Duodenal mucosa (tissue), 2 donors: ENCODE data around the gene RABL6.
"Not testable (repeated sequence)": the region's sequence is repeated elsewhere in the genome, so short reads cannot be mapped to it uniquely, and the experiment has no call there.

Source experiments
- H3K27ac ChIP-seq: one replicate; pipeline ENCODE4 v1.7.0; 2013; ENCODE audit warnings: low read depth, low read length
- H3K27me3 ChIP-seq, 2 donors: one replicate each; pipeline ENCODE4 v1.7.0; 2013; ENCODE audit warnings: low read length in 2 of 2, control low read depth in 1 of 2; ENCODE audit not compliant: insufficient read depth in 2 of 2, control insufficient read depth in 1 of 2
- H3K36me3 ChIP-seq, 2 donors: one replicate each; pipeline ENCODE4 v1.7.0; 2013; ENCODE audit warnings: low read length in 2 of 2, control low read depth in 1 of 2; ENCODE audit not compliant: insufficient read depth in 2 of 2, control insufficient read depth in 1 of 2
- H3K4me1 ChIP-seq, 2 donors: one replicate each; pipeline ENCODE4 v1.7.0; 2013; ENCODE audit warnings: low read length in 2 of 2, control low read depth in 1 of 2; ENCODE audit not compliant: insufficient read depth in 2 of 2, control insufficient read depth in 1 of 2
- H3K4me3 ChIP-seq, 2 donors: one replicate each; pipeline ENCODE4 v1.7.0; 2013; ENCODE audit warnings: low read length in 2 of 2, low read depth in 1 of 2
- H3K9ac ChIP-seq, 2 donors: one replicate each; pipeline ENCODE4 v1.7.0; 2013; ENCODE audit warnings: low read length in 2 of 2, low read depth in 1 of 2
- H3K9me3 ChIP-seq, 2 donors: one replicate each; pipeline ENCODE4 v1.7.0; 2013; ENCODE audit warnings: low read length in 2 of 2, control low read depth in 1 of 2; ENCODE audit not compliant: control insufficient read depth in 1 of 2

The RABL6 gene

DNA sequence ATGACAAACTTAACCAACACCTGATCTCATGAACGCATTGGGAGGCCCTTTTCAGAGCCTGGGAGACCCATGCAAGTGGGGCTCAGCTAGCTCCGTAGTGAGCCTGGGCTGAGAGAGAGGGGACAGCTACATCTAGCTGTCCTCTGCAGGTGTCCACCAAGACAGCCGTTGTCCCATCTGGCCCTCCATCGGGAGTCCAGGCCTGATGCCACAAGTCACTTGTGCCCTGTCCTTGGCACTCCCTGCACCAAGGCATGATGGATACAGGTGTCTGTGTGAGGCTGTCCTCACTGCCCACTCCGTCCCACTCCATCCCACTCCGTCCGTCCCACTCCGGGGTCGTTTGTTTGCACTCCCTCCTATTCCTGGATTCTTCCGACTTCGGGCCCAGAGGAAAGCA, 60.9 kb downstream of the RABL6 start:
- no peak overlapping the region for H3K27ac ChIP-seq
- H3K9ac ChIP-seq, result no peak overlapping the region

GRCh38 chr9:136869611-136870010, 61.9 kb downstream of the RABL6 start:
- H3K4me1 ChIP-seq, result peaks cover 9 to 14% of the 10 kb centered on the region in 2 donors
- not testable (repeated sequence) for H3K9ac ChIP-seq, H3K27ac ChIP-seq, H3K27me3 ChIP-seq, H3K9me3 ChIP-seq, H3K4me3 ChIP-seq, H3K36me3 ChIP-seq

More for the DNA sequence above, 60.9 kb downstream of the RABL6 start:
- Histone ChIP-seq H3K9me3 (peaks cover 0 to 5% of the 10 kb centered on the region in 2 donors), H3K4me1 (peaks cover 10 to 22% of the 10 kb centered on the region in 2 donors), H3K36me3 (peaks cover 2 to 4% of the 10 kb centered on the region in 2 donors), H3K27me3 (no peaks in the 10 kb centered on the region), H3K4me3 (no peak overlapping the region)

GRCh38 chr9:136875155-136875554, 67.4 kb downstream of the RABL6 start:
- no peaks in the 10 kb centered on the region for H3K4me1 ChIP-seq
- H3K36me3 ChIP-seq, result no peaks in the 10 kb centered on the region
- no peak overlapping the region for H3K4me3 ChIP-seq
- H3K9me3 ChIP-seq, result peaks cover 0 to 5% of the 10 kb centered on the region in 2 donors
- no peaks in the 10 kb centered on the region for H3K27me3 ChIP-seq
- H3K9ac ChIP-seq, result no peak overlapping the region
- no peak overlapping the region for H3K27ac ChIP-seq

GRCh38 chr9:136876476-136876875, 68.7 kb downstream of the RABL6 start:
- H3K27me3 ChIP-seq, result no peaks in the 10 kb centered on the region
- H3K27ac ChIP-seq, result no peak overlapping the region
- H3K36me3 ChIP-seq, result no peaks in the 10 kb centered on the region

GRCh38 chr9:136880651-136881050, 72.9 kb downstream of the RABL6 start:
- H3K27me3 ChIP-seq, result no peaks in the 10 kb centered on the region
- no peak overlapping the region for H3K4me3 ChIP-seq

More at GRCh38 chr9:136876476-136876875, 68.7 kb downstream of the RABL6 start:
- no peak overlapping the region for H3K4me3 ChIP-seq
- peaks cover 0 to 5% of the 10 kb centered on the region in 2 donors for H3K9me3 ChIP-seq
- peaks cover 2 to 3% of the 10 kb centered on the region in 2 donors for H3K4me1 ChIP-seq
- H3K9ac ChIP-seq, result no peak overlapping the region

GRCh38 chr9:136881691-136882108, 74.0 kb downstream of the RABL6 start:
- Histone ChIP-seq H3K4me1 (peaks cover 22 to 28% of the 10 kb centered on the region in 2 donors), H3K4me3 (peak overlapping the region; percentile 66 to 70), H3K27ac (peak overlapping the region; percentile 82), H3K9me3 (no peaks in the 10 kb centered on the region), H3K9ac (peak overlapping the region; percentile 53 to 75), H3K36me3 (no peaks in the 10 kb centered on the region), H3K27me3 (no peaks in the 10 kb centered on the region)

More at GRCh38 chr9:136880651-136881050, 72.9 kb downstream of the RABL6 start:
- Histone ChIP-seq H3K4me1 (peaks cover 21 to 28% of the 10 kb centered on the region in 2 donors), H3K9ac (no peak overlapping the region), H3K9me3 (no peaks in the 10 kb centered on the region), H3K36me3 (no peaks in the 10 kb centered on the region), H3K27ac (no peak overlapping the region)

DNA sequence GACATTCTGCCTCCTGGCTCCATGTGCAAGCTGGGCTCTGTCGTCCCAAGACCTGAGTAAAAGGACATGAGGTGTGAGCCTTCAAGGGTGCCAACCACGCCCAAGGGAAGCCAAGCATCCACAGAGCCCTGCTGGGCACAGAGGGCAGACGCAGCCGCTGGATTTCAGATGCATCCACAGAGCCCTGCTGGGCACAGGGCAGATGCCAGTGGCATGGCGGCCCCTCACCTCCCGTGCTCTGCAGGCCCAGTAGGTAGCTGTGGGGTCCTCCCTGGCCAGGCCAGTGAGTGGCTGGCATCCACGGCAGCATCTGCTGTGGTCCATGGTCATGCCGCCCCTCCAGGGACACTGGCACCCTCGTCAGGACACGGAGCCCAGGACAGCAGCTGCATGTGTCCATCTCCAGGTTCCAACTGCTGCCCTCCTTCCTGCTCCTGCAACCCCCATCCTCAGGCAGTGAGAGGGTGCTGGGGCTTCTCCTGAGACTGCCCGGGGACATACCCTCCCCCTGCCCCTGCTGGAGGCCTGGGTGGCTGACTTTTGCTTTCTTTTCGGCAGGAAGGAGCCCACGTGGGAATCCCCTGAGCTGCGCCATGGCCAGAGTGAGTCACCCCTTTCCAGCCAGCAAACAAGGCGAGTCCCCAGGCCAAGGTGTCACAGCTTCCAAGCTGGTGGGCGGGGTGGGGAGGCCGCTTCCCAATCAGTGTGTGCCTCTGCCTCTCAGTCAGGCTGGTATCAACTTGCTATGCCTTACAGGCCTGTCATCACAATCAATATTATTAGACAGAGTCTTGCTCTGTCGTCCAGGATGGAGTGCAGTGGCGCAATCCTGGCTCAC, 74.6 kb downstream of the RABL6 start:
- Histone ChIP-seq H3K9ac (peak overlapping the region; percentile 53 to 75), H3K4me3 (peak overlapping the region; percentile 66 to 70), H3K27ac (peak overlapping the region; percentile 82)

GRCh38 chr9:136882947-136883283, 75.2 kb downstream of the RABL6 start:
- not testable (repeated sequence) for H3K9me3 ChIP-seq, H3K36me3 ChIP-seq, H3K27me3 ChIP-seq
- peak overlapping the region; percentile 66 to 70 for H3K4me3 ChIP-seq
- peak overlapping the region; percentile 44 to 75 for H3K9ac ChIP-seq
- peak overlapping the region; percentile 82 for H3K27ac ChIP-seq
- peaks cover 29 to 33% of the 10 kb centered on the region in 2 donors for H3K4me1 ChIP-seq

More for the DNA sequence above, 74.6 kb downstream of the RABL6 start:
- Histone ChIP-seq H3K36me3 (no peaks in the 10 kb centered on the region), H3K4me1 (peaks cover 26 to 31% of the 10 kb centered on the region in 2 donors), H3K9me3 (no peaks in the 10 kb centered on the region), H3K27me3 (no peaks in the 10 kb centered on the region)

GRCh38 chr9:136883670-136884069, 75.9 kb downstream of the RABL6 start:
- H3K36me3 ChIP-seq, H3K27me3 ChIP-seq, H3K9me3 ChIP-seq, H3K27ac ChIP-seq, H3K4me3 ChIP-seq: not testable (repeated sequence)
- H3K4me1 ChIP-seq, result peaks cover 35 to 39% of the 10 kb centered on the region in 2 donors
- H3K9ac ChIP-seq, result peak overlapping the region in 1 of 2 donors; percentile 44

DNA sequence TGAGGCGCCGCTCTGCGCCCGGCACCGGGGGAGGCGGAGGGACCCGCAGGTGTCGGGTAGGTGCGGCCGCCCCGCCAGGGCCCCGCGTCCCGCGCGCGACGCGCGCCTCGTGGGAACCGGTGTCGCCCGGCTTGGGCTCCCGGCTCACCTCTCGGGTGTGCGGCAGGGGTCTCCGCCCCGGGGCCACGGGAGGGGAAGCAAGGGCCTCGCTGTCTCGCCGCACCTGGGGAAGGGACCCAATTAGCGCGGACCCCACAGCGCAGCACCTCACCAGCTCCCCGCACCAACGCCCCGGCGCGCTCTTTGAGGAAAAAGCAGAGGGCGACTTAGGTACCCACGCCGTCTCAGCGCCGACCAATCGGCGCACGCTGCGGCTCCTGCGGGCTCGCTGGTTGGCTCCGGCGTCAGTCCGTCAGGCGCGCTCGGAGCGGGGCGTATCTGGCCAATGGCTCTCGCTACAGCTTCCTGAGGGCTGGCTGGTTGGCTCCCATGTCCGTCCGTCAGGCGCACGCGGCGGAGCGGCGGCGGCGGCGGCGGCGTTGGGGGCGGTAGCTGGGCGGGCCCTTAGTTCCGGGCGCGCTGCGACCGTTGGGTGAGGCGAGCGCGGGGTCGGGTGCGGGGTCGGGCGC, 78.3 kb downstream of the RABL6 start, which contains the start of gene TRAF2:
Gene TRAF2, plus strand, starts transcription at position 567 of the 629 bp plus-strand sequence. CDS start 12,225 bp downstream, outside the sequence.
- Histone ChIP-seq H3K36me3 (peaks cover 0 to 14% of the 10 kb centered on the region in 2 donors), H3K27me3 (no peaks in the 10 kb centered on the region), H3K27ac (peak within 1 kb of the TSS; percentile 66), H3K4me3 (peak within 1 kb of the TSS; percentile 73 to 78), H3K9me3 (no peaks in the 10 kb centered on the region), H3K9ac (peak within 1 kb of the TSS; percentile 67 to 84), H3K4me1 (peaks cover 35 to 39% of the 10 kb centered on the region in 2 donors)
